Panc1 (cell line): Measurements from ENCODE around the gene SLC8A1. TPM values are rescaled to one million over a fixed set of nuclear protein-coding genes. Genes with fewer than 3 reads are reported as not detected.

Source experiments
- ATAC-seq: fragments of 200-7000 bp; cut with Tn5 transposase; 2 replicates; pipeline ENCODE4 v1.9.1; 2020; ENCODE audit warnings: mild to moderate bottlenecking, moderate library complexity
- BruUV-seq: library from RNA; stranded (reverse); fragments of 400-500 nt; replicated peaks from 2 replicates; lab custom pipeline; 2021; lab: Mats Ljungman, UMichigan
- CTCF ChIA-PET: fragments of 300-600 bp; sonication (Branson Sonifier 250); formaldehyde crosslinking; loops from one replicate; lab custom pipeline; 2022; ENCODE audit warnings: antibody characterized with exemption; lab: Charles Lee
- POLR2A ChIA-PET: fragments of 300-600 bp; sonication (Branson Sonifier 250); formaldehyde crosslinking; loops from one replicate; lab custom pipeline; 2022; ENCODE audit warnings: antibody characterized with exemption; lab: Charles Lee
- DNase-seq: peaks from one replicate; pipeline ENCODE4 v3.0.0-alpha.2; 2010; ENCODE audit warnings: low read depth, low spot score
- H3K27ac ChIP-seq: 2 replicates; pipeline ENCODE4 v1.5.1; 2011; ENCODE audit warnings: mild to moderate bottlenecking, low read length, inconsistent platforms
- H3K27me3 ChIP-seq: fragments of 200-500 bp; sonication (Bioruptor generic); 2 replicates; pipeline ENCODE4 v1.6.0; 2014; ENCODE audit warnings: low read length, inconsistent platforms; ENCODE audit not compliant: control insufficient read depth, insufficient read depth
- H3K36me3 ChIP-seq: fragments of 200-500 bp; sonication (Bioruptor generic); 2 replicates; pipeline ENCODE4 v1.5.1; 2014; ENCODE audit warnings: inconsistent platforms, mild to moderate bottlenecking, low read length, moderate library complexity; ENCODE audit not compliant: control insufficient read depth, insufficient read depth
- H3K4me1 ChIP-seq: 2 replicates; pipeline ENCODE4 v1.5.1; 2011; ENCODE audit warnings: inconsistent platforms, mild to moderate bottlenecking, low read length, moderate library complexity; ENCODE audit not compliant: control insufficient read depth, insufficient read depth
- H3K4me3 ChIP-seq, 2 experiments: 2 replicates each; pipeline ENCODE4 v1.5.1; 2011 to 2012; ENCODE audit warnings: low read depth in 2 of 2, low read length in 2 of 2, mild to moderate bottlenecking in 2 of 2, inconsistent platforms in 1 of 2, moderate library complexity in 1 of 2
- H3K9me3 ChIP-seq: fragments of 200-500 bp; sonication (Bioruptor generic); 2 replicates; pipeline ENCODE4 v1.5.1; 2014; ENCODE audit warnings: low read depth, mild to moderate bottlenecking, inconsistent platforms, low read length, moderate library complexity; ENCODE audit not compliant: control insufficient read depth, insufficient read depth
- CTCF ChIP-seq: fragments of 450-650 bp; IDR thresholded peaks from 2 replicates; pipeline ENCODE4 v1.5.1; 2017; ENCODE audit warnings: mild to moderate bottlenecking
- POLR2AphosphoS5 ChIP-seq: IDR thresholded peaks from 2 replicates; pipeline ENCODE4 v1.6.1; 2012; ENCODE audit warnings: mild to moderate bottlenecking, low read depth, low read length, moderate library complexity
- REST ChIP-seq, 2 experiments: IDR thresholded peaks; 2 replicates each; pipeline ENCODE4 v1.6.1; 2011 to 2012; ENCODE audit warnings: low read depth in 2 of 2, control low read depth in 1 of 2, low read length in 1 of 2, mild to moderate bottlenecking in 1 of 2, moderate library complexity in 1 of 2; ENCODE audit not compliant: insufficient read depth in 1 of 2
- SIN3A ChIP-seq: IDR thresholded peaks from 2 replicates; pipeline ENCODE4 v1.6.1; 2012; ENCODE audit warnings: low read depth, mild to moderate bottlenecking, low read length, moderate library complexity, borderline replicate concordance; ENCODE audit not compliant: insufficient read depth
- TCF7L2 ChIP-seq: IDR thresholded peaks from 2 replicates; pipeline ENCODE4 v1.6.1; 2011; ENCODE audit warnings: mild to moderate bottlenecking, low read depth, low read length, inconsistent platforms
- in situ Hi-C: cut with HindIII; loops from 2 replicates; pipeline ENCODE4 v1.10.0; 2016; ENCODE audit warnings: low sequenced_read_pairs, low pct_unique_long_range_greater_than_20kb
- intact Hi-C: fragments of 100-400 bp; cut with micrococcal nuclease; formaldehyde crosslinking; loops from one replicate; pipeline ENCODE4 v1.10.0; 2022; ENCODE audit not compliant: unreplicated experiment
- total RNA-seq: library from RNA; stranded (reverse); gene quantifications from one replicate; pipeline ENCODE4 v1.2.1, GENCODE V29; 2021; ENCODE audit not compliant: unreplicated experiment

The SLC8A1 gene
- total RNA-seq, 1 experiment from 2014 or later, result 0.59 TPM

GRCh38 chr2:40458271-40458794 is 6.4 kb upstream of the SLC8A1 start:
- in situ Hi-C loops (no loop called here), intact Hi-C loops (no loop called here)
- no TSS peak for BruUV-seq
- H3K27ac ChIP-seq, result no peak overlapping the region
- no peaks in the 10 kb centered on the region for H3K4me1 ChIP-seq
- ChIA-PET CTCF (no interaction called here), POLR2A (no interaction called here)
- no peak overlapping the region for H3K4me3 ChIP-seq
- H3K36me3 ChIP-seq, result no peaks in the 10 kb centered on the region
- DNase-seq (no peak), ATAC-seq (no peak)
- H3K9me3 ChIP-seq, result no peaks in the 10 kb centered on the region
- no peak for TF ChIP-seq REST (IDR thresholded peaks at IDR 0.05; ENCODE audit: insufficient read depth in 1 of 2, low read depth in 2 of 2, low read length in 1 of 2)
- TF ChIP-seq SIN3A, result no peak
- TF ChIP-seq CTCF, result no peak
- TF ChIP-seq POLR2AphosphoS5, result no peak
- no peak for TF ChIP-seq TCF7L2
- H3K27me3 ChIP-seq, result no peaks in the 10 kb centered on the region; the same call in 1 of the 2 replicates

- Histone ChIP-seq H3K36me3 (no peaks in the 10 kb centered on the region), H3K27ac (no peak overlapping the region), H3K4me1 (no peaks in the 10 kb centered on the region), H3K27me3 (peaks cover 2% of the 10 kb centered on the region), H3K4me3 (no peak overlapping the region), H3K9me3 (no peaks in the 10 kb centered on the region)
- TF ChIP-seq SIN3A (no peak), CTCF (no peak), TCF7L2 (no peak), POLR2AphosphoS5 (no peak), REST (IDR thresholded peaks at IDR 0.05; ENCODE audit: insufficient read depth in 1 of 2, low read depth in 2 of 2, low read length in 1 of 2) (no peak)
- ATAC-seq, result no peak
- ChIA-PET POLR2A (no interaction called here), CTCF (no interaction called here)
- in situ Hi-C loops, result no loop called here
- intact Hi-C loops, result no loop called here
- no TSS peak for BruUV-seq
- no peak for DNase-seq
Observed at GRCh38 chr2:40457837-40458236, 5.9 kb upstream of the SLC8A1 start.
